K562 (cell line): ENCODE data around the gene PCDH8. TPM values are rescaled to one million over a fixed set of nuclear protein-coding genes. Genes with fewer than 3 reads are reported as not detected.

ENCODE experiments used
- ATAC-seq: fragments of 200-7000 bp; cut with Tn5 transposase; 3 replicates; pipeline ENCODE4 v1.9.1; 2020; ENCODE audit warnings: moderate library complexity
- BruUV-seq: library from RNA; stranded (reverse); fragments of 400-500 nt; replicated peaks from 2 replicates; lab custom pipeline; 2021; lab: Mats Ljungman, UMichigan
- CTCF ChIA-PET: fragments of 300-600 bp; formaldehyde crosslinking; extraction: SDS; loops from one replicate; lab custom pipeline; 2021; ENCODE audit warnings: low intra/inter-chr PET ratio; lab: Yijun Ruan, JAX
- POLR2A ChIA-PET: fragments of 300-600, 350-650 bp; sonication (Branson Sonifier 250); formaldehyde crosslinking; extraction: SDS; loops from one replicate; lab custom pipeline; 2021; ENCODE audit warnings: antibody characterized with exemption, inconsistent platforms; lab: Yijun Ruan, JAX
- DNase-seq, 4 experiments: peaks; one replicate each; pipeline versions ENCODE4 v3.0.0 to v3.0.0-alpha.2; 2011 to 2018; ENCODE audit warnings: low spot score in 3 of 4, mixed read lengths in 3 of 4; ENCODE audit errors: extremely low read depth in 1 of 4
- FAIRE-seq: peaks from 2 replicates; lab custom pipeline; 2011; peaks lifted over from hg19 to GRCh38; lab: Jason Lieb, UNC
- H2AFZ ChIP-seq: 2 replicates; pipeline ENCODE4 v1.6.0; 2011; ENCODE audit warnings: low read depth, low read length, control low read depth, inconsistent platforms
- H3K27ac ChIP-seq: fragments of 200-600 bp; 3 replicates; pipeline ENCODE4 v1.8.0; 2011; ENCODE audit warnings: low read depth, mild to moderate bottlenecking, control low read depth, inconsistent platforms, low read length, moderate library complexity, mixed read lengths; ENCODE audit errors: extremely low read depth
- H3K27me3 ChIP-seq, 2 experiments: fragments of 300-600 bp in 1 of 2; 2 replicates in 1 of 2; 3 replicates in 1 of 2; pipeline versions ENCODE4 v1.6.0 to v1.8.0; 2011; ENCODE audit warnings: inconsistent platforms in 2 of 2, low read length in 2 of 2, mild to moderate bottlenecking in 1 of 2, mixed read lengths in 1 of 2, moderate library complexity in 1 of 2; ENCODE audit not compliant: control insufficient read depth in 2 of 2, insufficient read depth in 2 of 2
- H3K36me3 ChIP-seq: fragments of 300-600 bp; 3 replicates; pipeline ENCODE4 v1.8.0; 2011; ENCODE audit warnings: mild to moderate bottlenecking, low read length, inconsistent platforms; ENCODE audit not compliant: control insufficient read depth, insufficient read depth
- H3K4me1 ChIP-seq, 2 experiments: fragments of 200-600 bp in 1 of 2; replicated peaks in 1 of 2; 2 replicates in 1 of 2; 3 replicates in 1 of 2; pipeline versions ENCODE4 v1.5.1 to v1.8.0; 2011; ENCODE audit warnings: inconsistent platforms in 2 of 2, low read length in 2 of 2, mild to moderate bottlenecking in 1 of 2, mixed read lengths in 1 of 2, moderate library complexity in 1 of 2; ENCODE audit not compliant: control insufficient read depth in 2 of 2, insufficient read depth in 2 of 2
- H3K4me2 ChIP-seq: 2 replicates; pipeline ENCODE4 v1.6.1; 2011; ENCODE audit warnings: low read length, control low read depth, inconsistent platforms, mixed read lengths; ENCODE audit not compliant: insufficient read depth
- H3K4me3 ChIP-seq: fragments of 200-600 bp; sonication (generic), shearing (Covaris generic); 2 replicates; pipeline ENCODE4 v1.5.1; 2016; ENCODE audit warnings: control low read depth, inconsistent platforms
- H3K79me2 ChIP-seq: fragments of 200-600 bp; 3 replicates; pipeline ENCODE4 v1.8.0; 2011; ENCODE audit warnings: low read length, inconsistent platforms; ENCODE audit not compliant: control insufficient read depth, insufficient read depth
- H3K9ac ChIP-seq, 2 experiments: 2 replicates each; pipeline versions ENCODE4 v1.6.0 to v1.6.1; 2011; ENCODE audit warnings: low read depth in 2 of 2, low read length in 2 of 2, control low read depth in 1 of 2, inconsistent platforms in 1 of 2, mild to moderate bottlenecking in 1 of 2, mixed read lengths in 1 of 2; ENCODE audit not compliant: insufficient read depth in 1 of 2
- H3K9me1 ChIP-seq: one replicate; pipeline ENCODE4 v1.6.0; 2011; ENCODE audit warnings: inconsistent platforms, mild to moderate bottlenecking, low read length, moderate library complexity; ENCODE audit not compliant: control insufficient read depth, insufficient read depth
- H3K9me3 ChIP-seq: replicated peaks from 2 replicates; pipeline ENCODE4 v1.5.1; 2011; ENCODE audit warnings: low read depth, low read length, inconsistent platforms; ENCODE audit not compliant: control insufficient read depth, insufficient read depth
- H4K20me1 ChIP-seq: replicated peaks from 2 replicates; pipeline ENCODE4 v1.6.1; 2011; ENCODE audit warnings: low read length, inconsistent platforms, mixed read lengths; ENCODE audit not compliant: control insufficient read depth, insufficient read depth
- AFF4 ChIP-seq: sonication (generic); formaldehyde crosslinking; IDR thresholded peaks from 2 replicates; pipeline ENCODE4 v1.8.0; 2023; ENCODE audit warnings: mild to moderate bottlenecking, missing genetic modification reagents
- BHLHE40 ChIP-seq: IDR thresholded peaks from 2 replicates; pipeline ENCODE4 v1.6.1; 2011; ENCODE audit warnings: low read length, improper control_type of control experiment
- CBX1 ChIP-seq: sonication (generic); IDR thresholded peaks from 2 replicates; pipeline ENCODE4 v1.6.1; 2016; ENCODE audit warnings: antibody characterized with exemption, low read depth, mild to moderate bottlenecking
- LCOR ChIP-seq: sonication (generic); formaldehyde crosslinking; IDR thresholded peaks from 2 replicates; pipeline ENCODE4 v1.8.0; 2022; ENCODE audit warnings: mild to moderate bottlenecking, missing genetic modification reagents
- NCOA4 ChIP-seq: fragments of 450-650 bp; IDR thresholded peaks from 2 replicates; pipeline ENCODE4 v1.6.1; 2018; ENCODE audit warnings: mild to moderate bottlenecking; ENCODE audit not compliant: partially characterized antibody
- NFRKB ChIP-seq: fragments of 450-650 bp; IDR thresholded peaks from 2 replicates; pipeline ENCODE4 v1.6.1; 2016; ENCODE audit warnings: low read depth
- NR3C1 ChIP-seq: sonication (generic); formaldehyde crosslinking; IDR thresholded peaks from 2 replicates; pipeline ENCODE4 v1.8.1; 2022; ENCODE audit warnings: missing genetic modification reagents
- PHF21A ChIP-seq: fragments of 450-650 bp; IDR thresholded peaks from 2 replicates; pipeline ENCODE4 v1.6.1; 2017; ENCODE audit warnings: low read depth, borderline replicate concordance
- RAD21 ChIP-seq, 2 experiments: fragments of 250-450 bp in 1 of 2; fragments of 450-650 bp in 1 of 2; sonication (Bioruptor Pico) in 1 of 2; formaldehyde crosslinking in 1 of 2; IDR thresholded peaks in 1 of 2; conservative IDR thresholded peaks in 1 of 2; 2 replicates each; pipeline versions ENCODE4 v1.4.0 to v1.8.0; 2020 to 2022; ENCODE audit warnings: mild to moderate bottlenecking in 2 of 2, moderate library complexity in 1 of 2
- SIRT6 ChIP-seq: IDR thresholded peaks from one replicate; pipeline ENCODE4 v1.6.1; 2012; ENCODE audit warnings: low read depth, mild to moderate bottlenecking, control low read depth, inconsistent platforms, low read length, moderate library complexity
- SP1 ChIP-seq: sonication (generic); formaldehyde crosslinking; IDR thresholded peaks from 2 replicates; pipeline ENCODE4 v1.8.1; 2022; ENCODE audit warnings: mild to moderate bottlenecking, missing genetic modification reagents
- TAF9B ChIP-seq: fragments of 450-650 bp; IDR thresholded peaks from 2 replicates; pipeline ENCODE4 v1.6.1; 2018; ENCODE audit warnings: mild to moderate bottlenecking; ENCODE audit not compliant: partially characterized antibody
- ZNF57 ChIP-seq: fragments of 450-650 bp; formaldehyde crosslinking; IDR thresholded peaks from 2 replicates; pipeline ENCODE4 v1.4.0; 2020; ENCODE audit warnings: mild to moderate bottlenecking, moderate library complexity
- ZNF77 ChIP-seq: fragments of 250-450 bp; sonication (Bioruptor Pico); IDR thresholded peaks from 2 replicates; pipeline ENCODE4 v1.5.0; 2020
- WGBS: fragments of 100-300 bp; shearing (Covaris generic); methylation state at CpG from one replicate; pipeline ENCODE4 v1.1.6; 2016; ENCODE audit warnings: low coverage, mixed read lengths; ENCODE audit not compliant: insufficient coverage; ENCODE audit errors: missing lambda C conversion rate; 5-methylcytosine and 5-hydroxymethylcytosine counted together
- in situ Hi-C: fragments of 300-500 bp; cut with MboI; formaldehyde crosslinking; loops from 4 replicates; pipeline ENCODE4 v1.15.0; 2018; ENCODE audit warnings: inconsistent platforms, mixed read lengths
- intact Hi-C: fragments of 100-400 bp; cut with micrococcal nuclease; formaldehyde crosslinking; loops from 2 replicates; pipeline ENCODE4 v1.14.2; 2022
- polyA plus RNA-seq, 8 experiments: library from polyadenylated mRNA; depleted of rRNA in 4 of 8; stranded (reverse) in 5 of 8; unstranded in 3 of 8; fragments of >200 nt; fragmentation: Nextera tagmentation in 2 of 8; fragmentation: Illumina TruSeq in 1 of 8; extraction: Ambion mirVana in 2 of 8; extraction: Trizol in 1 of 8; gene quantifications; 2 replicates each; pipeline versions ENCODE4 v1.2.1 to v1.2.3, GENCODE V29; 2011 to 2014; ENCODE audit warnings: inconsistent platforms in 1 of 8, missing spikeins in 1 of 8
- total RNA-seq, 7 experiments: library from RNA; depleted of rRNA in 6 of 7; stranded (reverse); fragments of >200 nt in 6 of 7; fragmentation: Illumina TruSeq in 2 of 7; extraction: Trizol in 2 of 7; gene quantifications; 2 replicates each; pipeline versions ENCODE4 v1.2.1 to v1.2.3, GENCODE V29; 2011 to 2021; ENCODE audit warnings: low replicate concordance in 1 of 7
- TF ChIP-seq, protein P1 (sequence below): fragments of 250-450 bp; sonication (Bioruptor Pico); IDR thresholded peaks from 2 replicates; pipeline ENCODE4 v1.4.0; 2020
- TF ChIP-seq, protein P2 (sequence below): conservative IDR thresholded peaks from 2 replicates; pipeline ENCODE4 v1.6.1; 2011; ENCODE audit warnings: low read depth, mild to moderate bottlenecking, low read length; ENCODE audit not compliant: control insufficient read depth

Gene PCDH8
- total and polyA plus RNA-seq, 9 of the 15 experiments (the other 6 are each of a cell fraction or from before 2014, with no cell fraction given): not detected

DNA sequence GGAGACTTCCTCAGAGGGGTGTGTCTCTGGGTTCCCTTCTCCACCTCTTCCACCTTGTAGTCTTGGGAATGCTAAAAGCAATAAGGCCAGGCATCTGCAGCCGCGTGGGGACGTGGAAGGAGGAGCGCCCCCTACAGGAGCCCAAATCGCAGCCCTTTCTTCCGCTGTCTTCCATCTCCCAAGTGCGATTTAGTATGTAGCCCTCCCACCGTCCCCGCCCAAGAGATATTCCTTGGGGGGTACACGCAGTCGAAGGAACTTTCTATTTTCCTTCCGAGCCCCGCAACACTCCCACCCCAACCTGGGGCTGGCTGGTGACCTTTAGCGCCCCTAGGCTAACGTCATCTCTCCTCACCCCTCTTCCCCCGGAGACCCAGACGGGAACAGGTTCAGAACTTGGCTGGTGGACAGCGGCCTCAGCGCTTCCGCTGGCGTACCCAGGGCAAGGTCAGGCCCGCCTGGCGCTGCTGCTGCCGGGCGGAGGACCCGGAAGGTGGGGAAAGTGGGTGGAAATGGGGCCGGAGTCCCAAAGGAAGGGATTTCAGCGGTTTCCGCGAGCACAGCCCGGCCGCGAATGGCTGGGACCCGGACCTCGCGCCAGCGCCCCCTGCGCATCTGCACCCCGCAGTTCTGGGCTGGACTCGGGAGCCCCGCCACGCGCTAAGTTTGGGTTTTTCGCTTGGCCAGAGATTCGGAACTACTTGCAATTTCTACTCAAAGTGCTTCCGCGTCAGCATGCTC, 2.1 kb upstream of the PCDH8 start:
- peak in 2 of 4 experiments; percentile 3 to 6 for DNase-seq
- intact Hi-C loops: no loop called here
- no peak for TF ChIP-seq RAD21 (CRISPR knock-in tag; conservative IDR thresholded peaks at IDR 0.05 in 1 of 2, IDR thresholded peaks at IDR 0.05 in 1 of 2)
- TF ChIP-seq, protein P1, sequence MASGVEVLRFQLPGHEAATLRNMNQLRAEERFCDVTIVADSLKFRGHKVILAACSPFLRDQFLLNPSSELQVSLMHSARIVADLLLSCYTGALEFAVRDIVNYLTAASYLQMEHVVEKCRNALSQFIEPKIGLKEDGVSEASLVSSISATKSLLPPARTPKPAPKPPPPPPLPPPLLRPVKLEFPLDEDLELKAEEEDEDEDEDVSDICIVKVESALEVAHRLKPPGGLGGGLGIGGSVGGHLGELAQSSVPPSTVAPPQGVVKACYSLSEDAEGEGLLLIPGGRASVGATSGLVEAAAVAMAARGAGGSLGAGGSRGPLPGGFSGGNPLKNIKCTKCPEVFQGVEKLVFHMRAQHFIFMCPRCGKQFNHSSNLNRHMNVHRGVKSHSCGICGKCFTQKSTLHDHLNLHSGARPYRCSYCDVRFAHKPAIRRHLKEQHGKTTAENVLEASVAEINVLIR: no peak
- no peak for TF ChIP-seq PHF21A
- TF ChIP-seq AFF4: no peak
- TF ChIP-seq SP1 (CRISPR knock-in tag): no peak
- no peak for TF ChIP-seq NFRKB
- TF ChIP-seq LCOR (CRISPR knock-in tag): no peak
- no peak for TF ChIP-seq SIRT6
- TF ChIP-seq CBX1: no peak
- TF ChIP-seq ZNF57 (CRISPR knock-in tag): no peak
- TF ChIP-seq ZNF77 (CRISPR knock-in tag): no peak
- no peak for TF ChIP-seq NCOA4
- no peak for TF ChIP-seq TAF9B
- TF ChIP-seq BHLHE40: no peak
- TF ChIP-seq NR3C1: no peak
- TF ChIP-seq, protein P2, sequence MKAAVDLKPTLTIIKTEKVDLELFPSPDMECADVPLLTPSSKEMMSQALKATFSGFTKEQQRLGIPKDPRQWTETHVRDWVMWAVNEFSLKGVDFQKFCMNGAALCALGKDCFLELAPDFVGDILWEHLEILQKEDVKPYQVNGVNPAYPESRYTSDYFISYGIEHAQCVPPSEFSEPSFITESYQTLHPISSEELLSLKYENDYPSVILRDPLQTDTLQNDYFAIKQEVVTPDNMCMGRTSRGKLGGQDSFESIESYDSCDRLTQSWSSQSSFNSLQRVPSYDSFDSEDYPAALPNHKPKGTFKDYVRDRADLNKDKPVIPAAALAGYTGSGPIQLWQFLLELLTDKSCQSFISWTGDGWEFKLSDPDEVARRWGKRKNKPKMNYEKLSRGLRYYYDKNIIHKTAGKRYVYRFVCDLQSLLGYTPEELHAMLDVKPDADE: no peak

More for the DNA sequence above, 2.1 kb upstream of the PCDH8 start:
- Histone ChIP-seq H3K79me2 (no peaks in the 10 kb centered on the region), H3K9me1 (no peaks in the 10 kb centered on the region), H3K4me2 (no peak overlapping the region), H3K27ac (no peak overlapping the region), H3K4me3 (no peak overlapping the region), H3K9me3 (no peaks in the 10 kb centered on the region), H3K27me3 (no peaks in the 10 kb centered on the region), H2AFZ (no peak overlapping the region), H3K4me1 (peaks cover 0 to 6% of the 10 kb centered on the region in 2 experiments; a peak in 1 of 5 replicates), H4K20me1 (no peaks in the 10 kb centered on the region), H3K9ac (no peak overlapping the region), H3K36me3 (no peaks in the 10 kb centered on the region)
- in situ Hi-C loops: no loop called here
- ChIA-PET POLR2A (interaction anchor here (1.0 kb wide), 1 partner anchor 10 kb away, joined by 3 read pairs; no protein-coding TSS in a partner anchor), CTCF (no interaction called here)
- 40% methylated on average over 21 of the region's 47 CpGs for WGBS
- no peak for ATAC-seq
- BruUV-seq: no TSS peak
- no peak for FAIRE-seq
